Nasal cavity respiratory epithelium epithelial cell of viscerocranial mucosa (primary cell): Measurements from ENCODE around the gene MYOCD. TPM values are rescaled to one million over a fixed set of nuclear protein-coding genes. Genes with fewer than 3 reads are reported as not detected.

ENCODE experiments used
- total RNA-seq: library from RNA; depleted of rRNA; stranded (reverse); fragments of >200 nt; gene quantifications from 2 replicates; pipeline ENCODE4 v1.2.3, GENCODE V29; 2014

MYOCD gene
- not detected in 2 replicates for total RNA-seq

GRCh38 chr17:12665263-12666210 is at the start of gene MYOCD:
TSS of gene MYOCD (plus strand) at chr17:12665890. CDS start at chr17:12666189, 299 bp downstream.

GRCh38 chr17:12789481-12790248 is 124.0 kb downstream of the MYOCD start, which contains the start of gene ARHGAP44:
TSS of gene ARHGAP44 (plus strand) at chr17:12789498. CDS start at chr17:12789839, 341 bp downstream.

Other genes with a start within 250 kb of the MYOCD start
- gene ARHGAP44, start 123.6 kb downstream of the MYOCD start, total RNA-seq: 0.34 and 4.1 TPM in 2 replicates